C4-2B (cell line): Measurements from ENCODE around the gene HCN2.
"Not testable (repeated sequence)": the region's sequence is repeated elsewhere in the genome, so short reads cannot be mapped to it uniquely, and the experiment has no call there.

ENCODE experiments used
- H3K27ac ChIP-seq: fragments of 450-650 bp; 2 replicates; pipeline ENCODE4 v1.5.1; 2017
- ZFX ChIP-seq: fragments of 450-650 bp; IDR thresholded peaks from 2 replicates; pipeline ENCODE4 v1.6.1; 2017
- TF ChIP-seq, protein P1 (sequence below): fragments of 450-650 bp; conservative IDR thresholded peaks from 2 replicates; pipeline ENCODE4 v1.5.1; 2017; ENCODE audit warnings: mild to moderate bottlenecking

The HCN2 gene

DNA sequence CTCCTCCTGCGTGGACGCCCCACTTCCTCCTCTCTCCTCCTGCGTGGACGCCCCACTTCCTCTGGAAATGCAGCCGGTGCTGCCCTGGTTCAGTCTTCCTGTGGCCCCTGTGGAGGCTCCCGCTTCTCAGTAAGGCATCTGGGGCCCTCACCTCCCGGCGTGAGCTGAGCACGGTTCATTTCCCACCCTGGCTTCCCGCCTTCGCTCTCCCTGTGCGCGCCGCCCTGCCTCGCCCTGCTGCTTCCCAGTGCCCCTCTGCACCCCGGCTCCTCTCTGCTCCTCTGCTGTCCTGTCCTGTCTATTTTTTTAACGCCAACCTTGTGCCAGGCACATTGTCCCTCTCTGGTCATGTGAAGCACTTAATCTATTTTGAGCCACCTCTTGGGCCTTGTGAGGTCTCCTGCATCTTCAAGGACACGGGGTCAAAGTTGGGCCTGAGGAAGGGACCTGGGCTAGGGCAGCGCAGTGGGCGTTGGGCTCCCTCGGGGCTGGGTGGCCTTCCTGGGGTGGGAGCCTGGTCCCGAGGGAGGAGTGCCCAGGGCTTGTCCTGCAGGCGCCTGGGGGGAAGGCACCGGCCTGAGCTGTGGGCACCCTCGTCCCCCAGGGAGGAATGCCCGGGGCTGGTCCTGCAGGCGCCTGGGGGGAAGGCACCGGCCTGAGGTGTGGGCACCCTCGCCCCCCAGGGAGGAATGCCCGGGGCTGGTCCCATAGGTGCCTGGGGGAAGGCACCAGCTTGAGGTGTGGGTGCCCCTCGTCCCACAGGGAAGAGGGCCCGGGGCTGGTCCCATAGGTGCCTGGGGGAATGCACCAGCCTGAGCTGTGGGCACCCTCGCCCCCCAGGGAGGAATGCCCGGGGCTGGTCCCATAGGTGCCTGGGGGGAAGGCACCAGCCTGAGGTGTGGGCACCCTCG lies 13.0 kb downstream of the HCN2 start:
- no peak overlapping the region for H3K27ac ChIP-seq
- TF ChIP-seq, protein P1, sequence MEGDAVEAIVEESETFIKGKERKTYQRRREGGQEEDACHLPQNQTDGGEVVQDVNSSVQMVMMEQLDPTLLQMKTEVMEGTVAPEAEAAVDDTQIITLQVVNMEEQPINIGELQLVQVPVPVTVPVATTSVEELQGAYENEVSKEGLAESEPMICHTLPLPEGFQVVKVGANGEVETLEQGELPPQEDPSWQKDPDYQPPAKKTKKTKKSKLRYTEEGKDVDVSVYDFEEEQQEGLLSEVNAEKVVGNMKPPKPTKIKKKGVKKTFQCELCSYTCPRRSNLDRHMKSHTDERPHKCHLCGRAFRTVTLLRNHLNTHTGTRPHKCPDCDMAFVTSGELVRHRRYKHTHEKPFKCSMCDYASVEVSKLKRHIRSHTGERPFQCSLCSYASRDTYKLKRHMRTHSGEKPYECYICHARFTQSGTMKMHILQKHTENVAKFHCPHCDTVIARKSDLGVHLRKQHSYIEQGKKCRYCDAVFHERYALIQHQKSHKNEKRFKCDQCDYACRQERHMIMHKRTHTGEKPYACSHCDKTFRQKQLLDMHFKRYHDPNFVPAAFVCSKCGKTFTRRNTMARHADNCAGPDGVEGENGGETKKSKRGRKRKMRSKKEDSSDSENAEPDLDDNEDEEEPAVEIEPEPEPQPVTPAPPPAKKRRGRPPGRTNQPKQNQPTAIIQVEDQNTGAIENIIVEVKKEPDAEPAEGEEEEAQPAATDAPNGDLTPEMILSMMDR = no peak

DNA sequence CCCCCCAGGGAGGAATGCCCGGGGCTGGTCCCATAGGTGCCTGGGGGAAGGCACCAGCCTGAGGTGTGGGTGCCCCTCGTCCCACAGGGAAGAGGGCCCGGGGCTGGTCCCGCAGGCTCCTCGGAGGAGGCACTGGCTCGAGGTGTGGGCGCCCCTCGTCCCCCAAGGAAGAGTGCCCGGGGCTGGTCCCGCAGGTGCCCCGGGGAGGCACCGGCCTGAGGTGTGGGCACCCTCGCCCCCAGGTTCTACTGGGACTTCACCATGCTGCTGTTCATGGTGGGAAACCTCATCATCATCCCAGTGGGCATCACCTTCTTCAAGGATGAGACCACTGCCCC lies 13.6 kb downstream of the HCN2 start:
- H3K27ac ChIP-seq = not testable (repeated sequence)

DNA sequence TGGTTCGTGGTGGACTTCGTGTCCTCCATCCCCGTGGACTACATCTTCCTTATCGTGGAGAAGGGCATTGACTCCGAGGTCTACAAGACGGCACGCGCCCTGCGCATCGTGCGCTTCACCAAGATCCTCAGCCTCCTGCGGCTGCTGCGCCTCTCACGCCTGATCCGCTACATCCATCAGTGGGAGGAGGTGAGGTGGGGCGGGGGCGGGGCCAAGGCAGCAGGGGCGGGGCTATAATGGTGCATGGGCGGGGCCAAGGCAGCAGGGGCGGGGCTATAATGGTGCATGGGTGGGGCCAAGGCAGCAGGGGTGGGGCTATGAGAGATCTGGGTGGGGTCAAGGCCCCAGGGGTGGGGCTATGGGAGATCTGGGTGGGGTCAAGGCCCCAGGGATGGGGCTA lies 14.1 kb downstream of the HCN2 start:
- H3K27ac ChIP-seq = not testable (repeated sequence)

DNA sequence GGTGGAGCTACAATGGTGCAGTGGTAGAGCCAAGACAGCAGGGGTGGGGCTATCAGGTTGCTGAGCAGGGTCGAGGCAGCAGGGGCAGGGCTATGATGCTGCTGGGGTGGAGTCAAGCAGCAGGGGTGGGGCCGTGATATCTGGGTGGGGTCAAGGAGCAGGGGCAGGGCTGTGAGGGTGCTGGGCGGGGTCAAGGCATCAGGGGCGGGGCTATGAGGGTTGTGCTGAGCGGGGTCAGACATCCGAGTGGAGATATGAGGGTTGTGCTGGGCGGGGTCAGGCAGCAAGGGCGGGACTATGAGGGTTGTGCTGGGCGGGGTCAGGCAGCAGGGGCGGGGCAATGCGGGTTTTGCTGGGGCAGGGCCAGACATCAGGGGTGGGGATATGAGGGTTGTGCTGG lies 14.7 kb downstream of the HCN2 start:
- no peak for TF ChIP-seq ZFX
- no peak overlapping the region for H3K27ac ChIP-seq

DNA sequence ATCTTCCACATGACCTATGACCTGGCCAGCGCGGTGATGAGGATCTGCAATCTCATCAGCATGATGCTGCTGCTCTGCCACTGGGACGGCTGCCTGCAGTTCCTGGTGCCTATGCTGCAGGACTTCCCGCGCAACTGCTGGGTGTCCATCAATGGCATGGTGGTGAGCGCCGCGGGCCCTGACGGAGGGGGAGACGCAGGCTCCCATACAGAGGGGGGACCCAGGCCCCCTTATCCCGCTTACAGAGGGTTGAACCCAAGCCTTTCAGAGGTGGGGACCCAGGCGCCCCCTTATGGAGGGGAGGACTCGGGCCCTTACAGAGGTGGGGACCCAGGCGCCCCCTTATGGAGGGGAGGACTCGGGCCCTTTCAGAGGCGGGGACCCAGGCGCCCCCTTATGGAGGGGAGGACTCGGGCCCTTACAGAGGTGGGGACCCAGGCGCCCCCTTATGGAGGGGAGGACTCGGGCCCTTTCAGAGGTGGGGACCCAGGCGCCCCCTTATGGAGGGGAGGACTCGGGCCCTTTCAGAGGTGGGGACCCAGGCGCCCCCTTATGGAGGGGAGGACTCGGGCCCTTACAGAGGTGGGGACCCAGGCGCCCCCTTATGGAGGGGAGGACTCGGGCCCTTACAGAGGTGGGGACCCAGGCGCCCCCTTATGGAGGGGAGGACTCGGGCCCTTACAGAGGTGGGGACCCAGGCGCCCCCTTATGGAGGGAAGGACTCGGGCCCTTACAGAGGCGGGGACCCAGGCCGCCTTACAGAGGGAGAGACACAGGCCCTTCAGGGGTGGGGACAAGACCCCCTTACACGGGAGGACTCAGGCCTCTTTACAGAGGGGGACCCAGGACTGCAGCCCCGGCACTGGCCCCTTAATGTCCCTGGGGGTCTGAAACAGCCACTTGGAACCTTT lies 15.6 kb downstream of the HCN2 start:
- not testable (repeated sequence) for H3K27ac ChIP-seq

DNA sequence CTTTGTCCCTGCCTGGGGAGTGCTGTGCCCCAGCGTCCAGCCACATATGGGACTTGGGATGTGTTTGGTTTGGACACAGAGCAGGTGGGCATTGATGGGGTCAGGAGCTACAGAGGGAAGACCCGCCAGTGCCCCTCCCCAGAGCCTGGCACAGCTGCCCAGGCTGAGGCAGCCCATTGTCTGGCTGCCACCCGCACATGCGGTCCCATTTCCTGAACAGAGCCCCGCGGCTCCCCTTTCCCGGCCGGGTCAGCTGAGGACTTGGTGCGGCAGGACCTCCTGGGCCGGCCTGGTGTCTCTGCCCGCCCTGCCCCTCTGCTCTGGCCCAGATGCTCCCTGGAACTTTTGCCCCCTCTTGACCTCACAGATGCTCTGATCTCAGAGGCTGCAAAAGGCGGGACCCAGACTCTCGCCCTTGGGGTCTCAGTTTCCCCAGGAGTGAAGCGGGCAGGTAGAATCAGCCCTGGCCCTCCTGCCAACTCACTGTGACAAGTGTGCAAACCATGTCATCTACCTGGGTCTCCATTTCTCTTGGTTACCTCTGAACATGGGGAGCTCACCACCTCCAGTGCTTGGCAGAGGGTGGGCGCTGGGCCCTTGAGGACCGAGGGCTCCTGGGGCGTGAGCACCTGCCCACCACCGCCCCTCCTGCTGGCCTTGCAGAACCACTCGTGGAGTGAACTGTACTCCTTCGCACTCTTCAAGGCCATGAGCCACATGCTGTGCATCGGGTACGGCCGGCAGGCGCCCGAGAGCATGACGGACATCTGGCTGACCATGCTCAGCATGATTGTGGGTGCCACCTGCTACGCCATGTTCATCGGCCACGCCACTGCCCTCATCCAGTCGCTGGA lies 17.8 kb downstream of the HCN2 start:
- TF ChIP-seq, protein P1 = no peak
- TF ChIP-seq ZFX = no peak
- no peak overlapping the region for H3K27ac ChIP-seq

DNA sequence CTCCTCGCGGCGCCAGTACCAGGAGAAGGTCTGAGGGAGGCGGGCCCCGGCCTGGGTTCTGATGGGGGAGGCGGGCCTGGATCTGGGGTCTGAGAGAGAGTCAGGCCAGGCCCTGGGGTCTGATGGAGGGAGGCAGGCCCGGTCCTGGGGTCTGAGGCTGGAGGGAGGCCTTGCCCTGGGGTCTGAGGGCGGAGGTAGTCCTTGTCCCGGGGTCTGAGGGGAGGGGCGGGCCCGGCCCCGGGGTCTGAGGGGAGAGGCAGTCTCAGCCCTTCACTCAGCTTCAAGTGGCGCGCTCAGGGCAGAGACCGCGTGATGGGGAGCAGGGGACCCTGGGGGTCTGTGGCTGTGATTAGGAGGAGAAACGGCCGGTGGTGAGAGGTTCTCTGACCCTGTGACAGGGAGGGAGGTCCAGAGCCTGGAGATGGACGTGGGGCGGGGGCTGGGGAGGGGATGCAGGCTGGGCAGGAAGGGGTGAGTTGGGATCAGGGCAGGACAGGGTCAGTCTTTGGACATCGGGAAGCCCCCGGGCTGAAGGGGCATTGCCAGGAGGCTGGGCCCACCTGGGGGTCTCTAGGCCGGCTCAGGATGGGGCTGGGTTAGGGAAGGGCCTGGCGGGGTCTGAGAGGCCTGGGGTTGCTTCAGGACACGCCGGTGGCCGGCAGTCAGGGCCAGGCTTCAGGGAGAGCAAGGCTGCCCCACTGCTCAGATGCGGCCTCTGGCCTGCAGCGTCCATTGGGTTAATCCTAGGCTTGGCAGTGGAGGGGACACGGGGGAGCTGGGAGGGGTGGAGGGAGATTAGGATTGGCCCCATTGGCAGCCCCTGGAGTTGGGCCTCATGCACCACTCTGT lies 18.7 kb downstream of the HCN2 start:
- TF ChIP-seq ZFX = no peak
- TF ChIP-seq, protein P1 = no peak
- no peak overlapping the region for H3K27ac ChIP-seq

DNA sequence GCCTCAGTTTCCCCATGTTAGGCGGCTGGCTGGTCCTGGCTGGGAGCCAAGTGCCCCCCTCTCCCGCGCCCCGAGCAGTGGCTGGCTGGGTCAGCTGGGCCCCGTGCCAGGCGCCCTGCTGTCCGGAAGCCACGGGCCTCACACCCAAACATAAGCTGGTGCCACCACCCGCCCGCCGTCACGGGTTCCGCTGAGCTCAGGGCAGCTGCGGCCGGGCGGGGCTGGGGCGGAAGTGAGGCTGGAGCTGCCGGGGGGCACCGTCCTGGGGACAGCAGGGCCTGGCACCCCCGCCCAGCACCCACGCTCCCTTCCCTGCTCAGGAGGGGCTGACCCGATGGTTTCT lies 19.3 kb downstream of the HCN2 start:
- TF ChIP-seq, protein P1 = no peak
- no peak for TF ChIP-seq ZFX
- no peak overlapping the region for H3K27ac ChIP-seq
